ENCODE results near the gene CCT8.

DNA sequence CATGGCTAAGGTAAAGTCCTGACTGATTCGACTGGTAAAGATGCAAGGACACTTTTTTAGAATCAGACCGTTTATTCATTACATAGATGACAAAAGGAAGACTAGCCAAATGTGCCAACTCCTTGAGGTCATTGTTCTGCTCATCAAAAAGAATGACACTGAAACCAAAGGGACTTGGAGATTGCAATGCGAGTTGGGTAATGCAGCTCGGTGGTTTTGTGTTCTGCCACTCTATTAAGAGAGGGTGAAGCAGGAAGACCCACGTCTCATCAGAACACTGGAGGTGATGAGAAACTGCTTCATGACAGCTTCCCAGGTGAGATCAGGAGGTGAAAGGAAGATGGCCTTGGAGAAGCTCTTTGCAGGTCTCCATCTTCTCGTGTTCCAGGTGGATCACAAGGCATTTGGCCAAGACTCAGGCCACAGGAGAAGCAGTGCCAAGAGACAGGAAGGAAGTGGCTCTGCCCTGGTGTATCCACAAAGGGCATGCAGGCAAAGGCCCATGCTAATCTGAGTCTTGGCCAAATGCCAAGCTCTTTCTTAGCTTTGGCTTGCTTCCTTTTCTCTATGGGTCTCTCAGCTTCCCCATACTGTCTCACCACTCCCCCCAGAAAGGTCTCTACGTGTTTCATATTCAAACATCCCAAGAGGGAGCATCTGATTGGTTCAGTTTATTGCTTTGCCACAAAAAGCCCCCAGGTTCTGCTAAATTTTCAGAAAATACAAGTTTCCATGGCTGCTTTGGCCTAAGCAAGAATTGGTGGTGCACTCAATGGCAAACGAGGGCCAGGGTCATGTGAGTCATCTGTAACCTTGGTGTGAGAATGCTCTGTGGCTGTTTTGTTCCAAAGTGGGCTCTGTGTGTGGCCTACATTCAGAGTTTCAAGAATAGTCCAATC, 5.7 kb upstream of the CCT8 start:
- TF ChIP-seq BCL6 (CRISPR knock-in tag; IDR thresholded peaks at IDR 0.05), result no peak
- TF ChIP-seq ZNF121 (CRISPR knock-in tag; conservative IDR thresholded peaks at IDR 0.05), result no peak
- TF ChIP-seq, protein P1, sequence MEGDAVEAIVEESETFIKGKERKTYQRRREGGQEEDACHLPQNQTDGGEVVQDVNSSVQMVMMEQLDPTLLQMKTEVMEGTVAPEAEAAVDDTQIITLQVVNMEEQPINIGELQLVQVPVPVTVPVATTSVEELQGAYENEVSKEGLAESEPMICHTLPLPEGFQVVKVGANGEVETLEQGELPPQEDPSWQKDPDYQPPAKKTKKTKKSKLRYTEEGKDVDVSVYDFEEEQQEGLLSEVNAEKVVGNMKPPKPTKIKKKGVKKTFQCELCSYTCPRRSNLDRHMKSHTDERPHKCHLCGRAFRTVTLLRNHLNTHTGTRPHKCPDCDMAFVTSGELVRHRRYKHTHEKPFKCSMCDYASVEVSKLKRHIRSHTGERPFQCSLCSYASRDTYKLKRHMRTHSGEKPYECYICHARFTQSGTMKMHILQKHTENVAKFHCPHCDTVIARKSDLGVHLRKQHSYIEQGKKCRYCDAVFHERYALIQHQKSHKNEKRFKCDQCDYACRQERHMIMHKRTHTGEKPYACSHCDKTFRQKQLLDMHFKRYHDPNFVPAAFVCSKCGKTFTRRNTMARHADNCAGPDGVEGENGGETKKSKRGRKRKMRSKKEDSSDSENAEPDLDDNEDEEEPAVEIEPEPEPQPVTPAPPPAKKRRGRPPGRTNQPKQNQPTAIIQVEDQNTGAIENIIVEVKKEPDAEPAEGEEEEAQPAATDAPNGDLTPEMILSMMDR (IDR thresholded peaks at IDR 0.05 in 2 of 3, conservative IDR thresholded peaks at IDR 0.05 in 1 of 3; ENCODE audit: insufficient read depth in 2 of 3, low read depth in 1 of 3, low read length in 3 of 3), result no peak
- no peak for TF ChIP-seq ZNF224 (CRISPR knock-in tag; IDR thresholded peaks at IDR 0.05)

All from K562 (cell line).